ENCODE results near the gene TNP2. TPM values are rescaled to one million over a fixed set of nuclear protein-coding genes. Genes with fewer than 3 reads are reported as not detected.

TNP2 gene
- polyA plus RNA-seq, 1 of the 3 experiments (the other 2 are of a cell fraction): not detected

DNA sequence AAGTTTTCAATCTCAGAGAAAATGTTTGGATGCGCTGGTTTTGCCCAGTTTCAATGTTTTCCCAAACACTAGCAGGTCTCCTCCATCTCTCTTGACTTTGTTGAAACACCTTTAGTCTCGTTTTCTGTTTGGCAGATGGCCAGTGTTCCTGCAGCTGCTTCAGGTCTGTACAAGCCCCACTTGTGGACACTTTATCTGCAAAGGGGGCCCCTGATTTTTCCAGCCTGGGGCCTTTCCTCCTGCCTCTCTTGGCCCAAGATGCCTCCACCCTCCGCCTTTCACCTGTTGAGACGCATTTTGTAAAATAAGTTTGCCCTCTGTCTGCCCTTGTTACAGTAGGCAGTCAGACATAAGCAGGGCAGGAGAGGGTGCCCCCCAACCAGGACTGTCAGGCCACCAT, 33.9 kb upstream of the TNP2 start:
- DNase-seq: no peak
- Histone ChIP-seq H3K79me2 (ENCODE audit: insufficient read depth) (no peaks in the 10 kb centered on the region), H3K36me3 (replicated peaks in 1 of 2; ENCODE audit: control insufficient read depth in 1 of 2, insufficient read depth in 2 of 2, low read length in 1 of 2) (no peaks in the 10 kb centered on the region), H3K9ac (no peak overlapping the region), H3F3A (replicated peaks; ENCODE audit: insufficient read depth) (peaks cover under 1% of the 10 kb centered on the region), H3K4me2 (peak overlapping the region; percentile 22), H3K9me3 (no peaks in the 10 kb centered on the region), H2AFZ (ENCODE audit: low read depth) (no peak overlapping the region), H3K9me2 (no peaks in the 10 kb centered on the region), H3K27me3 (ENCODE audit: insufficient read depth) (no peaks in the 10 kb centered on the region), H4K20me1 (ENCODE audit: insufficient read depth) (no peaks in the 10 kb centered on the region), H3K27ac (ENCODE audit: low read depth in 2 of 2, low read length in 1 of 2) (peak overlapping the region in 1 of 2 experiments; percentile 78; a peak in 2 of 4 replicates), H3K4me1 (ENCODE audit: control insufficient read depth in 1 of 2, insufficient read depth in 2 of 2, low read depth in 1 of 2, low read length in 1 of 2) (peaks cover 0 to 13% of the 10 kb centered on the region in 2 experiments; a peak in 1 of 4 replicates), H3K4me3 (ENCODE audit: low read depth in 2 of 2, low read length in 1 of 2) (no peak overlapping the region)
- 84% methylated on average over 4 of the region's 4 CpGs for WGBS (ENCODE audit: low lambda C conversion rate)
- POLR2A ChIA-PET: no interaction called here
- TF ChIP-seq TCF12 (IDR thresholded peaks at IDR 0.05): no peak
- TF ChIP-seq GABPA (IDR thresholded peaks at IDR 0.05; ENCODE audit: low read depth): no peak
- no peak for TF ChIP-seq SIN3A (IDR thresholded peaks at IDR 0.05; ENCODE audit: borderline replicate concordance, low read depth, low read length)
- CTCF ChIA-PET: interaction anchor here (1.1 to 1.4 kb wide), 3 partner anchors 49 to 339 kb away, joined by 3 read pairs; no protein-coding TSS in a partner anchor

DNA sequence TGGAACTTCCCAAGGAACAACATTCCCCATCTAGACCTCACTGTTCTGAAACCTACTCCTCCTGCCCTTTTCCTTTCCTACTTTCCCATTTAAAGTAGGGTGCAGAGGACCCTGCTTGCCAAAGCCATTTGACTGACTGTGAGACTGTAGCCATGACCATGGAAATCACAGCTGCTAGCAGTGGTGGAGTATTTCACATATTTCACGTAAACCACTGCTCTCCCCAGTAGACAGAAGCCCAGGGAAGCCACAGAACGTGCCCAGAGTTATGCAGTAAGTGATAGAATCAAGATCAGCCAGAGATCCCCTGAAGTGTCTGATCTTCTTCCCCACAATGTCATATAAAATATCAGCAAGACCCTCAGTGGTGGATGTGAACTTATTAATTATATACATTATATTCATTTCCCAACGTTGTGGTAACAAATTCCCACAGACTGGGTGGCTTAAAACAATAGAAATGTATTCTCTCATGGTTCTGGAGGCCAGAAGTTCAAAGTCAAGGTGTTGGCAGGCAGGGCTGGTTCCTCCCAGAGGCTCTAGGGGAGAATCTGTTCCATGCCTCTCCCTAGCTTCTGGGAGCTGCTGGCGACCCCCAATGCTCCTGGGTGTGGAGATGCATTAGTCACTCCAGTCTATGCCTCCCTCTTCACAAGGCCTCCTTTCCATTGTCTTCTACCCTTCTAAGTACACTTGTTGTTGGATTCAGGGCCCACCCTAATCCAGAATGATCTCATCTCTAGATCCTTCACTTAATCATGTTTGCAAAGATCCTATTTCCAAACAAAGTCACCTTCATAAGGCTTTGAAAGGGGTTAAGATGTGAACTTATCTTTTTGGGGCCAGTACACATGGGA, 32.7 kb upstream of the TNP2 start:
- no peak for DNase-seq
- H3K79me2 ChIP-seq (ENCODE audit: insufficient read depth): no peaks in the 10 kb centered on the region
- CTCF ChIA-PET: interaction anchor here (0.6 to 1.1 kb wide), 4 partner anchors 13 to 55 kb away, joined by 3 to 8 read pairs (median 3); partner anchors contain the start of gene SOCS1

DNA sequence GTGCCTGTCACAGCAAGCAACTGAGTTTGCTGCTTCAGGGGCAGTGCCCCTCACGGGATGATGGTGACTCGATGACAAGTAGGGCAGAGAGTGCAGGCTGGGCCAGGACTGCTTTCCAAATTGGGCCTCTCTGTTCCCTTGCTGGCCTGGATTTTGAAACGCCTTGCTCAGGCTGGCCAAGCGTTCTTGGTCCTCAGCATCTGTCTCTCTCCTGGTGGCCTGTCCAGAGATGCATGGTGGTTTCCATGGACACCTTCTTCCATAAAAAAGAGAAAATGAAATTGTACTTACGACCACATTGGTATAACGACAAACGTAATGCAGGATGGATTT, 31.4 kb upstream of the TNP2 start:
- Histone ChIP-seq H3K4me1 (ENCODE audit: control insufficient read depth in 1 of 2, insufficient read depth in 2 of 2, low read depth in 1 of 2, low read length in 1 of 2) (peaks cover 0 to 28% of the 10 kb centered on the region in 2 experiments; a peak in 2 of 4 replicates), H3K4me3 (ENCODE audit: low read depth in 2 of 2, low read length in 1 of 2) (no peak overlapping the region), H3K4me2 (no peak overlapping the region), H3K9me2 (no peaks in the 10 kb centered on the region), H3K36me3 (replicated peaks in 1 of 2; ENCODE audit: control insufficient read depth in 1 of 2, insufficient read depth in 2 of 2, low read length in 1 of 2) (no peaks in the 10 kb centered on the region), H3K27ac (ENCODE audit: low read depth in 2 of 2, low read length in 1 of 2) (no peak overlapping the region), H4K20me1 (ENCODE audit: insufficient read depth) (no peaks in the 10 kb centered on the region), H2AFZ (ENCODE audit: low read depth) (no peak overlapping the region), H3K79me2 (ENCODE audit: insufficient read depth) (no peaks in the 10 kb centered on the region), H3K27me3 (ENCODE audit: insufficient read depth) (no peaks in the 10 kb centered on the region), H3K9ac (no peak overlapping the region), H3K9me3 (no peaks in the 10 kb centered on the region), H3F3A (replicated peaks; ENCODE audit: insufficient read depth) (peaks cover 3% of the 10 kb centered on the region)
- ChIA-PET CTCF (interaction anchor here (1.0 to 1.4 kb wide), 2 partner anchors 44 to 336 kb away, joined by 5 to 8 read pairs; partner anchors contain the start of gene SOCS1), POLR2A (no interaction called here)
- no peak for DNase-seq
- WGBS (ENCODE audit: low lambda C conversion rate): 94% methylated on average over 6 of the region's 7 CpGs
- TF ChIP-seq, protein P1, sequence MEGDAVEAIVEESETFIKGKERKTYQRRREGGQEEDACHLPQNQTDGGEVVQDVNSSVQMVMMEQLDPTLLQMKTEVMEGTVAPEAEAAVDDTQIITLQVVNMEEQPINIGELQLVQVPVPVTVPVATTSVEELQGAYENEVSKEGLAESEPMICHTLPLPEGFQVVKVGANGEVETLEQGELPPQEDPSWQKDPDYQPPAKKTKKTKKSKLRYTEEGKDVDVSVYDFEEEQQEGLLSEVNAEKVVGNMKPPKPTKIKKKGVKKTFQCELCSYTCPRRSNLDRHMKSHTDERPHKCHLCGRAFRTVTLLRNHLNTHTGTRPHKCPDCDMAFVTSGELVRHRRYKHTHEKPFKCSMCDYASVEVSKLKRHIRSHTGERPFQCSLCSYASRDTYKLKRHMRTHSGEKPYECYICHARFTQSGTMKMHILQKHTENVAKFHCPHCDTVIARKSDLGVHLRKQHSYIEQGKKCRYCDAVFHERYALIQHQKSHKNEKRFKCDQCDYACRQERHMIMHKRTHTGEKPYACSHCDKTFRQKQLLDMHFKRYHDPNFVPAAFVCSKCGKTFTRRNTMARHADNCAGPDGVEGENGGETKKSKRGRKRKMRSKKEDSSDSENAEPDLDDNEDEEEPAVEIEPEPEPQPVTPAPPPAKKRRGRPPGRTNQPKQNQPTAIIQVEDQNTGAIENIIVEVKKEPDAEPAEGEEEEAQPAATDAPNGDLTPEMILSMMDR (IDR thresholded peaks at IDR 0.05): no peak
- no peak for TF ChIP-seq TAF1 (IDR thresholded peaks at IDR 0.05; ENCODE audit: borderline replicate concordance, low read depth, low read length)
- TF ChIP-seq, protein P2, sequence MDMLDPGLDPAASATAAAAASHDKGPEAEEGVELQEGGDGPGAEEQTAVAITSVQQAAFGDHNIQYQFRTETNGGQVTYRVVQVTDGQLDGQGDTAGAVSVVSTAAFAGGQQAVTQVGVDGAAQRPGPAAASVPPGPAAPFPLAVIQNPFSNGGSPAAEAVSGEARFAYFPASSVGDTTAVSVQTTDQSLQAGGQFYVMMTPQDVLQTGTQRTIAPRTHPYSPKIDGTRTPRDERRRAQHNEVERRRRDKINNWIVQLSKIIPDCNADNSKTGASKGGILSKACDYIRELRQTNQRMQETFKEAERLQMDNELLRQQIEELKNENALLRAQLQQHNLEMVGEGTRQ (IDR thresholded peaks at IDR 0.05; ENCODE audit: borderline replicate concordance, low read depth, low read length): no peak
- TF ChIP-seq MEF2A (IDR thresholded peaks at IDR 0.05; ENCODE audit: borderline replicate concordance, low read depth): no peak
- no peak for TF ChIP-seq CHD2 (IDR thresholded peaks at IDR 0.05; ENCODE audit: low read length, partially characterized antibody)
- no peak for TF ChIP-seq POLR2AphosphoS5 (IDR thresholded peaks at IDR 0.05; ENCODE audit: low read depth, low read length)
- TF ChIP-seq, protein P3, sequence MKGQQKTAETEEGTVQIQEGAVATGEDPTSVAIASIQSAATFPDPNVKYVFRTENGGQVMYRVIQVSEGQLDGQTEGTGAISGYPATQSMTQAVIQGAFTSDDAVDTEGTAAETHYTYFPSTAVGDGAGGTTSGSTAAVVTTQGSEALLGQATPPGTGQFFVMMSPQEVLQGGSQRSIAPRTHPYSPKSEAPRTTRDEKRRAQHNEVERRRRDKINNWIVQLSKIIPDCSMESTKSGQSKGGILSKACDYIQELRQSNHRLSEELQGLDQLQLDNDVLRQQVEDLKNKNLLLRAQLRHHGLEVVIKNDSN (IDR thresholded peaks at IDR 0.05; ENCODE audit: borderline replicate concordance, low read depth): no peak
- no peak for TF ChIP-seq EP300 (IDR thresholded peaks at IDR 0.05; ENCODE audit: borderline replicate concordance in 1 of 2, low read depth in 1 of 2, low read length in 1 of 2)
- no peak for TF ChIP-seq SMC3 (IDR thresholded peaks at IDR 0.05; ENCODE audit: low read depth, low read length)

More for the DNA sequence above, 32.7 kb upstream of the TNP2 start:
- H3K9ac ChIP-seq: no peak overlapping the region
- POLR2A ChIA-PET: no interaction called here
- no peak overlapping the region for H2AFZ ChIP-seq (ENCODE audit: low read depth)
- WGBS (ENCODE audit: low lambda C conversion rate): 60% methylated on average over 4 of the region's 4 CpGs
- H3K27me3 ChIP-seq (ENCODE audit: insufficient read depth): no peaks in the 10 kb centered on the region
- no peak overlapping the region for H3K4me2 ChIP-seq
- peaks cover 3% of the 10 kb centered on the region for H3F3A ChIP-seq (replicated peaks; ENCODE audit: insufficient read depth)
- no peaks in the 10 kb centered on the region for H3K9me3 ChIP-seq
- peaks cover 0 to 24% of the 10 kb centered on the region in 2 experiments; a peak in 2 of 4 replicates for H3K4me1 ChIP-seq (ENCODE audit: control insufficient read depth in 1 of 2, insufficient read depth in 2 of 2, low read depth in 1 of 2, low read length in 1 of 2)
- TF ChIP-seq TAF1 (IDR thresholded peaks at IDR 0.05; ENCODE audit: borderline replicate concordance, low read depth, low read length) (no peak), MXI1 (IDR thresholded peaks at IDR 0.05; ENCODE audit: low read depth, low read length) (no peak), RXRA (IDR thresholded peaks at IDR 0.05; ENCODE audit: borderline replicate concordance, low read depth) (no peak), TEAD4 (IDR thresholded peaks at IDR 0.05; ENCODE audit: borderline replicate concordance, insufficient read depth) (no peak), GABPA (IDR thresholded peaks at IDR 0.05; ENCODE audit: low read depth) (no peak), FOXM1 (IDR thresholded peaks at IDR 0.05; ENCODE audit: low read depth) (no peak), RAD21 (IDR thresholded peaks at IDR 0.05; ENCODE audit: low read length) (no peak), SMC3 (IDR thresholded peaks at IDR 0.05; ENCODE audit: low read depth, low read length) (no peak)
- TF ChIP-seq, protein P2 (IDR thresholded peaks at IDR 0.05; ENCODE audit: borderline replicate concordance, low read depth, low read length): no peak
- H3K4me3 ChIP-seq (ENCODE audit: low read depth in 2 of 2, low read length in 1 of 2): no peak overlapping the region
- no peaks in the 10 kb centered on the region for H3K36me3 ChIP-seq (replicated peaks in 1 of 2; ENCODE audit: control insufficient read depth in 1 of 2, insufficient read depth in 2 of 2, low read length in 1 of 2)
- no peaks in the 10 kb centered on the region for H4K20me1 ChIP-seq (ENCODE audit: insufficient read depth)
- no peaks in the 10 kb centered on the region for H3K9me2 ChIP-seq
- H3K27ac ChIP-seq (ENCODE audit: low read depth in 2 of 2, low read length in 1 of 2): no peak overlapping the region

All from SK-N-SH (cell line).